OCI-LY3 (cell line): Measurements from ENCODE around the gene UGT1A10.

ENCODE experiments used
- CTCF ChIP-seq: fragments of 200-600, 300-600 bp; sonication (generic); IDR thresholded peaks from 2 replicates; pipeline ENCODE4 v1.5.1; 2014; ENCODE audit warnings: antibody characterized with exemption, low read length, low read depth
- EZH2phosphoT487 ChIP-seq: fragments of 200-600 bp; shearing (Covaris generic); IDR thresholded peaks from 2 replicates; pipeline ENCODE4 v1.6.1; 2018; ENCODE audit warnings: antibody characterized with exemption, mixed run types, low read depth

- 0 out of 2 replicates have a peak, but pooled peaks have one; percentile 12 for TF ChIP-seq CTCF
- TF ChIP-seq EZH2phosphoT487, result no peak
Measured at GRCh38 chr2:233674314-233674713, 38.1 kb downstream of the UGT1A10 start.
